H1 (cell line): ENCODE results near the gene ASIC5. TPM values are rescaled to one million over a fixed set of nuclear protein-coding genes. Genes with fewer than 3 reads are reported as not detected.

ENCODE experiments used
- CTCF ChIA-PET: fragments of 300-600 bp; sonication (Branson Sonifier 250); formaldehyde crosslinking; loops from one replicate; lab custom pipeline; 2021; ENCODE audit not compliant: partially characterized antibody; lab: Charles Lee
- POLR2A ChIA-PET: fragments of 300-600 bp; sonication (Branson Sonifier 250); formaldehyde crosslinking; loops from one replicate; lab custom pipeline; 2021; ENCODE audit warnings: inconsistent platforms; ENCODE audit not compliant: partially characterized antibody; lab: Charles Lee
- DNase-seq, 2 experiments: peaks; one replicate each; pipeline versions ENCODE4 v3.0.0 to v3.0.0-alpha.2; 2010 to 2022; ENCODE audit warnings: low spot score in 2 of 2, low read depth in 1 of 2, mixed read lengths in 1 of 2
- FAIRE-seq: peaks from 2 replicates; lab custom pipeline; 2011; peaks lifted over from hg19 to GRCh38; lab: Jason Lieb, UNC
- H2AFZ ChIP-seq: 2 replicates; pipeline ENCODE4 v1.8.1; 2012; ENCODE audit warnings: low read length, inconsistent platforms
- H2AK5ac ChIP-seq: 2 replicates; pipeline ENCODE4 v1.6.1; 2013; ENCODE audit warnings: low read depth, low read length
- H2BK120ac ChIP-seq: replicated peaks from 2 replicates; pipeline ENCODE3; 2013; ENCODE audit warnings: low read depth, low read length, inconsistent platforms
- H2BK12ac ChIP-seq: 2 replicates; pipeline ENCODE4 v1.6.1; 2013; ENCODE audit warnings: low read depth, low read length
- H2BK15ac ChIP-seq: 2 replicates; pipeline ENCODE4 v1.6.1; 2013; ENCODE audit warnings: low read length
- H2BK20ac ChIP-seq: 2 replicates; pipeline ENCODE4 v1.6.1; 2013; ENCODE audit warnings: low read length
- H2BK5ac ChIP-seq: 2 replicates; pipeline ENCODE4 v1.6.1; 2013; ENCODE audit warnings: low read depth, low read length
- H3K14ac ChIP-seq: 2 replicates; pipeline ENCODE4 v1.6.1; 2013; ENCODE audit warnings: inconsistent platforms; ENCODE audit not compliant: insufficient read length
- H3K18ac ChIP-seq: 2 replicates; pipeline ENCODE4 v1.6.1; 2013; ENCODE audit warnings: low read length; ENCODE audit errors: extremely low read depth
- H3K23ac ChIP-seq: 2 replicates; pipeline ENCODE4 v1.6.1; 2013; ENCODE audit warnings: inconsistent platforms; ENCODE audit not compliant: insufficient read length
- H3K23me2 ChIP-seq: 2 replicates; pipeline ENCODE4 v1.6.1; 2013; ENCODE audit warnings: low read depth, low read length
- H3K27ac ChIP-seq: 2 replicates; pipeline ENCODE4 v1.6.1; 2011; ENCODE audit warnings: low read depth, low read length, inconsistent platforms
- H3K27me3 ChIP-seq, 4 experiments: replicated peaks in 1 of 4; 1 replicate in 1 of 4; 2 replicates in 3 of 4; pipeline versions ENCODE4 v1.6.1 to v1.8.1; 2011 to 2013; ENCODE audit warnings: low read length in 3 of 4, mild to moderate bottlenecking in 3 of 4, inconsistent platforms in 2 of 4, mixed read lengths in 2 of 4, moderate library complexity in 1 of 4; ENCODE audit not compliant: control insufficient read depth in 3 of 4, insufficient read depth in 3 of 4; ENCODE audit errors: extremely low read depth in 1 of 4
- H3K36me3 ChIP-seq, 4 experiments: 2 replicates each; pipeline versions ENCODE4 v1.6.1 to v1.8.1; 2011 to 2013; ENCODE audit warnings: mild to moderate bottlenecking in 4 of 4, low read length in 3 of 4, moderate library complexity in 2 of 4, control low read depth in 1 of 4, inconsistent platforms in 1 of 4; ENCODE audit not compliant: insufficient read depth in 4 of 4, control insufficient read depth in 2 of 4
- H3K4ac ChIP-seq: replicated peaks from 2 replicates; pipeline ENCODE3; 2013; ENCODE audit warnings: low read length, low read depth, mixed read lengths, inconsistent platforms; ENCODE audit not compliant: insufficient read length
- H3K4me1 ChIP-seq, 4 experiments: replicated peaks in 1 of 4; 1 replicate in 1 of 4; 2 replicates in 3 of 4; pipeline versions ENCODE4 v1.6.1 to v1.8.1; 2011 to 2013; ENCODE audit warnings: low read length in 3 of 4, inconsistent platforms in 2 of 4, mixed read lengths in 1 of 4; ENCODE audit not compliant: insufficient read depth in 4 of 4, control insufficient read depth in 3 of 4
- H3K4me2 ChIP-seq, 2 experiments: 2 replicates each; pipeline versions ENCODE4 v1.6.1 to v1.8.1; 2011 to 2013; ENCODE audit warnings: low read depth in 2 of 2, low read length in 2 of 2, control low read depth in 1 of 2, inconsistent platforms in 1 of 2, mild to moderate bottlenecking in 1 of 2; ENCODE audit not compliant: insufficient read depth in 1 of 2
- H3K4me3 ChIP-seq, 4 experiments: fragments of 200-600, 300-600 bp in 1 of 4; sonication (generic), shearing (Covaris generic), sonication (Bioruptor Twin) in 1 of 4; 2 replicates each; pipeline versions ENCODE4 v1.5.1 to v1.8.1; 2011 to 2016; ENCODE audit warnings: low read length in 4 of 4, low read depth in 3 of 4, control low read depth in 2 of 4, inconsistent platforms in 2 of 4, mild to moderate bottlenecking in 2 of 4, mixed read lengths in 1 of 4, moderate library complexity in 1 of 4; ENCODE audit not compliant: insufficient read depth in 2 of 4; ENCODE audit errors: extremely low read depth in 1 of 4
- H3K56ac ChIP-seq: replicated peaks from 2 replicates; pipeline ENCODE3; 2013; ENCODE audit warnings: low read depth, mild to moderate bottlenecking, mixed read lengths, low read length, inconsistent platforms; ENCODE audit not compliant: insufficient read length
- H3K79me1 ChIP-seq: 2 replicates; pipeline ENCODE4 v1.6.1; 2013; ENCODE audit warnings: low read depth, low read length, control low read depth
- H3K79me2 ChIP-seq, 2 experiments: 2 replicates each; pipeline versions ENCODE4 v1.6.1 to v1.8.1; 2012 to 2013; ENCODE audit warnings: low read length in 2 of 2, mild to moderate bottlenecking in 2 of 2, inconsistent platforms in 1 of 2; ENCODE audit not compliant: insufficient read depth in 2 of 2, control insufficient read depth in 1 of 2
- H3K9ac ChIP-seq, 4 experiments: replicated peaks in 1 of 4; 1 replicate in 1 of 4; 2 replicates in 3 of 4; pipeline versions ENCODE4 v1.6.1 to v1.8.1; 2011 to 2013; ENCODE audit warnings: low read depth in 3 of 4, low read length in 3 of 4, control low read depth in 2 of 4, mild to moderate bottlenecking in 2 of 4, moderate library complexity in 2 of 4, inconsistent platforms in 1 of 4; ENCODE audit errors: extremely low read depth in 1 of 4
- H3K9me3 ChIP-seq, 2 experiments: 2 replicates each; pipeline versions ENCODE4 v1.6.1 to v1.8.1; 2012 to 2013; ENCODE audit warnings: mild to moderate bottlenecking in 2 of 2, moderate library complexity in 2 of 2, control low read depth in 1 of 2, inconsistent platforms in 1 of 2, low read depth in 1 of 2, low read length in 1 of 2, mixed read lengths in 1 of 2; ENCODE audit not compliant: insufficient read depth in 2 of 2
- H4K20me1 ChIP-seq, 2 experiments: replicated peaks in 1 of 2; 2 replicates each; pipeline versions ENCODE3 to v1.8.1; 2011 to 2013; ENCODE audit warnings: inconsistent platforms in 2 of 2, low read length in 2 of 2, mild to moderate bottlenecking in 1 of 2; ENCODE audit not compliant: insufficient read depth in 2 of 2, control insufficient read depth in 1 of 2
- H4K5ac ChIP-seq: 2 replicates; pipeline ENCODE4 v1.6.1; 2013; ENCODE audit warnings: low read length, low read depth, mixed read lengths, inconsistent platforms; ENCODE audit not compliant: insufficient read length
- H4K8ac ChIP-seq: 2 replicates; pipeline ENCODE4 v1.8.0; 2013; ENCODE audit warnings: mild to moderate bottlenecking, moderate library complexity, low read length, inconsistent platforms; ENCODE audit not compliant: insufficient read depth; ENCODE audit errors: extremely low read depth
- H4K91ac ChIP-seq: replicated peaks from 2 replicates; pipeline ENCODE3; 2013; ENCODE audit warnings: low read length, mixed read lengths, inconsistent platforms; ENCODE audit not compliant: insufficient read length
- CTBP2 ChIP-seq: IDR thresholded peaks from 2 replicates; pipeline ENCODE4 v1.7.0; 2011; ENCODE audit warnings: borderline replicate concordance, mild to moderate bottlenecking, moderate library complexity, mixed read lengths, low read length; ENCODE audit not compliant: insufficient read depth, insufficient read length
- EGR1 ChIP-seq: IDR thresholded peaks from 2 replicates; pipeline ENCODE4 v1.6.1; 2011; ENCODE audit warnings: low read depth, low read length, borderline replicate concordance
- JUN ChIP-seq: IDR thresholded peaks from 2 replicates; pipeline ENCODE4 v1.6.1; 2011; ENCODE audit warnings: low read depth, mild to moderate bottlenecking, improper control_type of control experiment, low read length
- KDM1A ChIP-seq: fragments of 200-600, 300-600 bp; sonication (generic); IDR thresholded peaks from 2 replicates; pipeline ENCODE4 v1.7.1; 2016; ENCODE audit warnings: mild to moderate bottlenecking, low read length, borderline replicate concordance
- KDM4A ChIP-seq: IDR thresholded peaks from one replicate; pipeline ENCODE4 v1.7.1; 2012; ENCODE audit warnings: low read depth, mild to moderate bottlenecking, moderate library complexity, low read length, inconsistent platforms; ENCODE audit not compliant: severe bottlenecking
- POLR2A ChIP-seq, 2 experiments: IDR thresholded peaks; 1 replicate in 1 of 2; 2 replicates in 1 of 2; pipeline ENCODE4 v1.6.1; 2011; ENCODE audit warnings: low read depth in 2 of 2, low read length in 2 of 2, mild to moderate bottlenecking in 2 of 2; ENCODE audit errors: control extremely low read depth in 1 of 2
- POLR2AphosphoS5 ChIP-seq: IDR thresholded peaks from 2 replicates; pipeline ENCODE4 v1.6.1; 2011; ENCODE audit warnings: low read depth, low read length
- POU5F1 ChIP-seq: IDR thresholded peaks from 2 replicates; pipeline ENCODE4 v1.6.1; 2011; ENCODE audit warnings: low read depth, mild to moderate bottlenecking, low read length, moderate library complexity
- SIN3A ChIP-seq, 2 experiments: IDR thresholded peaks in 1 of 2; conservative IDR thresholded peaks in 1 of 2; 2 replicates each; pipeline ENCODE4 v1.6.1; 2011 to 2012; ENCODE audit warnings: low read length in 2 of 2, improper control_type of control experiment in 1 of 2, low read depth in 1 of 2, mild to moderate bottlenecking in 1 of 2
- TAF7 ChIP-seq: optimal IDR thresholded peaks from 2 replicates; pipeline ENCODE3; 2011; ENCODE audit warnings: low read depth, mild to moderate bottlenecking, inconsistent platforms, low read length, moderate library complexity, borderline replicate concordance
- WGBS, 2 experiments: shearing (Covaris generic) in 1 of 2; methylation state at CpG; one replicate each; pipeline versions ENCODE4 v1.1.6 to v1.1.7; 2013 to 2015; ENCODE audit warnings: low lambda C conversion rate in 2 of 2, mixed read lengths in 2 of 2, inconsistent platforms in 1 of 2, low coverage in 1 of 2, missing lambda C conversion rate in 1 of 2; ENCODE audit not compliant: insufficient replicate concordance in 2 of 2, insufficient coverage in 1 of 2, insufficient read length in 1 of 2; ENCODE audit errors: extremely low coverage in 1 of 2, missing lambda C conversion rate in 1 of 2; 5-methylcytosine and 5-hydroxymethylcytosine counted together
- polyA plus RNA-seq, 7 experiments: library from polyadenylated mRNA; depleted of rRNA in 3 of 7; stranded (reverse) in 5 of 7; unstranded in 2 of 7; fragments of >200 nt in 5 of 7; fragments of 200-250 nt in 2 of 7; gene quantifications; 1 replicate in 5 of 7; 2 replicates in 1 of 7; 4 replicates in 1 of 7; pipeline versions ENCODE4 v1.2.1 to v1.2.3, GENCODE V29; 2011 to 2013; ENCODE audit warnings: missing spikeins in 2 of 7, mixed read lengths in 2 of 7
- total RNA-seq: library from RNA; stranded (reverse); fragmentation: NEBNext Ultra II Directional; extraction: Animal tissue kit (Norgen Biotek cat#: 25700); gene quantifications from 2 replicates; pipeline ENCODE4 v1.2.1, GENCODE V29; 2021
- TF ChIP-seq, protein P1 (sequence below): IDR thresholded peaks from 2 replicates; pipeline ENCODE4 v1.6.1; 2012; ENCODE audit warnings: low read length, inconsistent platforms

Gene ASIC5
- total and polyA plus RNA-seq, 2 of the 8 experiments (the other 6 are each of a cell fraction or from before 2014, with no cell fraction given): not detected

DNA sequence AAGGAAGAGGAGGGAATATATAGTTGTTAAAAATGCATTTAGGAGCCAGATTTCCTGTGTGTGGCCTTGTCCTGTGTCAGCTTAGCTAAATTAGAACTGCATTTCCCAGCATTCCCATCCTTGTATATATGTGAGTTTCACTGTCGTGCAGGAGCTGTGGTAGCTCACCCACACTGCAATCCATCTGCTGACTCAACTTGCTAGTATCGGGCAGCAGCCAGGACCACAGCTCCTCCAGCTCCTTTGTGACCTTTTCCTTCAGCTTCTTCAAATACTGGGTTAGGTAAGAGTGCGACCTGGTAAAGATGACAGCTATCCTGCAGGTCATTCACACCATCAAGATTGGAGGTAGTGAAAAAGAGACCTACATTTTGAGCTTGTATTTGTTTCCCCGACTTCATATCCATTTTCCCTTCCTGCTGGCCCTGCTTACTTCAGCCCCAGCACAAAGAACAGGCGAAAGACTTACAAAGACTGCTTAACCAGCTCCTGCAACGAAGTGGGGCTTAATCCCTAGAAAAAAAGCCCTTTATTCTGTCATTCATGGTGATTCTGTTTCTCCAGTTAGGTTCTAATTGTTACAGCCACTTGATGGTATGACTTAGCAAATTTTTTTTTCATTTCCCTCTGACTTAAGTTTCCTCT is 11.4 kb downstream of the ASIC5 start:
- Histone ChIP-seq H3K36me3 (no peaks in the 10 kb centered on the region), H3K27ac (no peak overlapping the region), H4K20me1 (no peaks in the 10 kb centered on the region), H3K79me2 (no peaks in the 10 kb centered on the region), H3K27me3 (no peaks in the 10 kb centered on the region), H3K18ac (no peak overlapping the region), H3K4ac (no peak overlapping the region), H3K9ac (no peak overlapping the region), H2BK5ac (no peak overlapping the region), H3K23ac (no peak overlapping the region), H2BK20ac (no peak overlapping the region), H2BK15ac (no peak overlapping the region), H3K4me3 (no peak overlapping the region), H3K14ac (no peak overlapping the region), H2AK5ac (no peak overlapping the region), H4K91ac (no peak overlapping the region), H3K4me2 (no peak overlapping the region), H3K23me2 (no peaks in the 10 kb centered on the region), H2AFZ (peak overlapping the region; percentile 92), H3K79me1 (no peaks in the 10 kb centered on the region), H3K4me1 (no peaks in the 10 kb centered on the region), H2BK120ac (no peak overlapping the region), H3K9me3 (no peaks in the 10 kb centered on the region), H4K5ac (no peak overlapping the region), H4K8ac (no peak overlapping the region), H3K56ac (no peak overlapping the region), H2BK12ac (no peak overlapping the region)
- DNase-seq: no peak
- TF ChIP-seq, protein P1, sequence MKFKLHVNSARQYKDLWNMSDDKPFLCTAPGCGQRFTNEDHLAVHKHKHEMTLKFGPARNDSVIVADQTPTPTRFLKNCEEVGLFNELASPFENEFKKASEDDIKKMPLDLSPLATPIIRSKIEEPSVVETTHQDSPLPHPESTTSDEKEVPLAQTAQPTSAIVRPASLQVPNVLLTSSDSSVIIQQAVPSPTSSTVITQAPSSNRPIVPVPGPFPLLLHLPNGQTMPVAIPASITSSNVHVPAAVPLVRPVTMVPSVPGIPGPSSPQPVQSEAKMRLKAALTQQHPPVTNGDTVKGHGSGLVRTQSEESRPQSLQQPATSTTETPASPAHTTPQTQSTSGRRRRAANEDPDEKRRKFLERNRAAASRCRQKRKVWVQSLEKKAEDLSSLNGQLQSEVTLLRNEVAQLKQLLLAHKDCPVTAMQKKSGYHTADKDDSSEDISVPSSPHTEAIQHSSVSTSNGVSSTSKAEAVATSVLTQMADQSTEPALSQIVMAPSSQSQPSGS: no peak
- no peak for TF ChIP-seq KDM1A
- TF ChIP-seq SIN3A (conservative IDR thresholded peaks at IDR 0.05 in 1 of 2, IDR thresholded peaks at IDR 0.05 in 1 of 2; ENCODE audit: low read depth in 1 of 2, low read length in 2 of 2): no peak
- TF ChIP-seq POU5F1: no peak
- no peak for TF ChIP-seq CTBP2
- no peak for TF ChIP-seq POLR2AphosphoS5
- TF ChIP-seq JUN: no peak
- no peak for TF ChIP-seq TAF7
- TF ChIP-seq POLR2A (IDR thresholded peaks at IDR 0.05; ENCODE audit: control extremely low read depth in 1 of 2, low read depth in 2 of 2, low read length in 2 of 2): no peak
- no peak for TF ChIP-seq KDM4A
- TF ChIP-seq EGR1: no peak
- no peak for FAIRE-seq
- CTCF ChIA-PET: interaction anchor here (0.8 to 1.0 kb wide), 2 partner anchors 10 to 46 kb away, joined by 3 to 4 read pairs; no protein-coding TSS in a partner anchor
- POLR2A ChIA-PET: no interaction called here
- WGBS, 2 experiments: 89% methylated on average over 6 of the region's 6 CpGs; no CpG with 5 or more reads in 1 of the 2 experiments
